Measurements from ENCODE around the gene ING3.

The ING3 gene

GRCh38 chr7:120944826-120945562 is 5.6 kb upstream of the ING3 start:
- no peak for DNase-seq (ENCODE audit: low read depth, low spot score)
- no peak overlapping the region for H3K4me3 ChIP-seq (ENCODE audit: low read depth, low read length)
- TF ChIP-seq, protein P1, sequence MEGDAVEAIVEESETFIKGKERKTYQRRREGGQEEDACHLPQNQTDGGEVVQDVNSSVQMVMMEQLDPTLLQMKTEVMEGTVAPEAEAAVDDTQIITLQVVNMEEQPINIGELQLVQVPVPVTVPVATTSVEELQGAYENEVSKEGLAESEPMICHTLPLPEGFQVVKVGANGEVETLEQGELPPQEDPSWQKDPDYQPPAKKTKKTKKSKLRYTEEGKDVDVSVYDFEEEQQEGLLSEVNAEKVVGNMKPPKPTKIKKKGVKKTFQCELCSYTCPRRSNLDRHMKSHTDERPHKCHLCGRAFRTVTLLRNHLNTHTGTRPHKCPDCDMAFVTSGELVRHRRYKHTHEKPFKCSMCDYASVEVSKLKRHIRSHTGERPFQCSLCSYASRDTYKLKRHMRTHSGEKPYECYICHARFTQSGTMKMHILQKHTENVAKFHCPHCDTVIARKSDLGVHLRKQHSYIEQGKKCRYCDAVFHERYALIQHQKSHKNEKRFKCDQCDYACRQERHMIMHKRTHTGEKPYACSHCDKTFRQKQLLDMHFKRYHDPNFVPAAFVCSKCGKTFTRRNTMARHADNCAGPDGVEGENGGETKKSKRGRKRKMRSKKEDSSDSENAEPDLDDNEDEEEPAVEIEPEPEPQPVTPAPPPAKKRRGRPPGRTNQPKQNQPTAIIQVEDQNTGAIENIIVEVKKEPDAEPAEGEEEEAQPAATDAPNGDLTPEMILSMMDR (IDR thresholded peaks at IDR 0.05; ENCODE audit: insufficient read depth, low read length, missing control alignments), result no peak
- POLR2A ChIA-PET, result no interaction called here
- CTCF ChIA-PET, result no interaction called here

- no peak overlapping the region for H3K4me3 ChIP-seq (ENCODE audit: low read depth, low read length)
- ChIA-PET POLR2A (no interaction called here), CTCF (interaction anchor here (1.5 kb wide), 1 partner anchor 134 kb away, joined by 3 read pairs; no protein-coding TSS in a partner anchor)
- no peak for DNase-seq (ENCODE audit: low read depth, low spot score)
- TF ChIP-seq, protein P1 (IDR thresholded peaks at IDR 0.05; ENCODE audit: insufficient read depth, low read length, missing control alignments), result no peak
Observed at GRCh38 chr7:120947980-120948379, 2.6 kb upstream of the ING3 start.

DNA sequence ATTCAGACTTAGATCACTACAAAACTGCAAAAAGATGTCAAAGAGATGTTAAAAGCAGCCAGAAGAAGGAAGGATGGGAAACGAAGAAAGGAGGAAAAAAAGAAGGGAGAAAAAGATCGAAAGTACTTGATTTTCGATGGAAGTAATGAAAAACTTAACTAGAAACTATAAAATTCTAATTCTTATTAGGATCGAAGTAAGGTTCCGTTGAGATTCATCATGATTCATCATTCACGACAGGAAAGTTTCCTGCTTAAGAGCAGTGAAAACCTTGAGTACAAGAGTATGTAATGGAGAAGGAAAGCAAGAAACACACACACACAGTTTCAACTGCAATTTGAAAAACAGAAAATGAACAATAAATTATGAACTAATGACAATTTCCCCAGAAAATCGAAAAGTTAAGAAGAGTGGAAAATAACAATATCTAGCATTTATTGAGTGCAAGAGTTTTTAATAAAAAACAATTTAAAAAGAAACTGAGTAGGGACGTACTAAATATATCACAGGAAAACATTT is 1.1 kb upstream of the ING3 start:
- no peak overlapping the region for H3K4me3 ChIP-seq (ENCODE audit: low read depth, low read length)
- CTCF ChIA-PET, result no interaction called here
- DNase-seq (ENCODE audit: low read depth, low spot score), result no peak
- TF ChIP-seq, protein P1 (IDR thresholded peaks at IDR 0.05; ENCODE audit: insufficient read depth, low read length, missing control alignments), result no peak
- POLR2A ChIA-PET, result no interaction called here

- TF ChIP-seq, protein P1 (IDR thresholded peaks at IDR 0.05; ENCODE audit: insufficient read depth, low read length, missing control alignments), result no peak
- POLR2A ChIA-PET, result interaction anchor here (0.6 to 1.4 kb wide), 3 partner anchors 18 to 134 kb away, joined by 3 to 8 read pairs (median 5); no protein-coding TSS in a partner anchor
- H3K4me3 ChIP-seq (ENCODE audit: low read depth, low read length), result peak overlapping the region; percentile 60
- no peak for DNase-seq (ENCODE audit: low read depth, low spot score)
- CTCF ChIA-PET, result interaction anchor here (0.7 to 1.3 kb wide), 2 partner anchors 40 to 153 kb away, joined by 3 read pairs; no protein-coding TSS in a partner anchor
Observed at GRCh38 chr7:120949998-120950538, 509 bp upstream of the ING3 start.

- POLR2A ChIA-PET, result interaction anchor here (1.4 kb wide), 1 partner anchor 133 kb away, joined by 8 read pairs; no protein-coding TSS in a partner anchor
- peak overlapping the region; percentile 88 for H3K4me3 ChIP-seq (ENCODE audit: low read depth, low read length)
- no peak for DNase-seq (ENCODE audit: low read depth, low spot score)
- CTCF ChIA-PET, result interaction anchor here (0.8 to 1.3 kb wide), 5 partner anchors 36 to 157 kb away, joined by 3 to 4 read pairs (median 3); partner anchors contain the start of gene CPED1
- TF ChIP-seq, protein P1 (IDR thresholded peaks at IDR 0.05; ENCODE audit: insufficient read depth, low read length, missing control alignments), result no peak
Observed at GRCh38 chr7:120951309-120951699, 727 bp downstream of the ING3 start.

DNA sequence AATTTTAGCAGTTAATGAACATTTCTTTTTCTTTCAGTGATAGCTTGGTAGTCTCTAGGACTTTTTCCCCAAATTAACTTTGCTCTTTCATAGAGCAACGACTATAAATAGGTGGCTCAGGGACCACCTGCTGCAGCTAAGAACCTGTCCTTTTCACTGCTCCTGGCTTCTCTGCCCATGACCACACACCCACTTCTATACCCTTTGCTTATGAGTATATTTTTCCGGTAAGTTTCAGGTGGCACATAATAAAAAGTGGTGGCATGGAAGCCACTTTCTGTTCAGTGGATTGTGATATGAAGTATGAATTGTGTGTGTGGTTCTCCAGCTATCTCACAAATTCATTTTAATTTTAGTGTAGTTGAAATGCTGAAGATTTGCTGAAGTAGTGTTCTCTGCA is 1.2 kb downstream of the ING3 start:
- CTCF ChIA-PET, result interaction anchor here (0.9 to 1.2 kb wide), 2 partner anchors 130 to 157 kb away, joined by 3 to 4 read pairs; no protein-coding TSS in a partner anchor
- no peak for DNase-seq (ENCODE audit: low read depth, low spot score)
- POLR2A ChIA-PET, result no interaction called here
- TF ChIP-seq, protein P1 (IDR thresholded peaks at IDR 0.05; ENCODE audit: insufficient read depth, low read length, missing control alignments), result no peak
- no peak overlapping the region for H3K4me3 ChIP-seq (ENCODE audit: low read depth, low read length)
